ENCODE measurements around the gene EVX1.

GRCh38 chr7:27203964-27204594 lies 38.5 kb upstream of the EVX1 start:
- TF ChIP-seq, protein P1, sequence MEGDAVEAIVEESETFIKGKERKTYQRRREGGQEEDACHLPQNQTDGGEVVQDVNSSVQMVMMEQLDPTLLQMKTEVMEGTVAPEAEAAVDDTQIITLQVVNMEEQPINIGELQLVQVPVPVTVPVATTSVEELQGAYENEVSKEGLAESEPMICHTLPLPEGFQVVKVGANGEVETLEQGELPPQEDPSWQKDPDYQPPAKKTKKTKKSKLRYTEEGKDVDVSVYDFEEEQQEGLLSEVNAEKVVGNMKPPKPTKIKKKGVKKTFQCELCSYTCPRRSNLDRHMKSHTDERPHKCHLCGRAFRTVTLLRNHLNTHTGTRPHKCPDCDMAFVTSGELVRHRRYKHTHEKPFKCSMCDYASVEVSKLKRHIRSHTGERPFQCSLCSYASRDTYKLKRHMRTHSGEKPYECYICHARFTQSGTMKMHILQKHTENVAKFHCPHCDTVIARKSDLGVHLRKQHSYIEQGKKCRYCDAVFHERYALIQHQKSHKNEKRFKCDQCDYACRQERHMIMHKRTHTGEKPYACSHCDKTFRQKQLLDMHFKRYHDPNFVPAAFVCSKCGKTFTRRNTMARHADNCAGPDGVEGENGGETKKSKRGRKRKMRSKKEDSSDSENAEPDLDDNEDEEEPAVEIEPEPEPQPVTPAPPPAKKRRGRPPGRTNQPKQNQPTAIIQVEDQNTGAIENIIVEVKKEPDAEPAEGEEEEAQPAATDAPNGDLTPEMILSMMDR (IDR thresholded peaks at IDR 0.05; ENCODE audit: poor library complexity): no peak
- no peak for TF ChIP-seq EZH2 (IDR thresholded peaks at IDR 0.05; ENCODE audit: borderline replicate concordance)
